ENCODE measurements around the gene KLHL2.

KLHL2 gene

GRCh38 chr4:165294907-165295306 lies 87.5 kb downstream of the KLHL2 start:
- no peak overlapping the region for H3K4me3 ChIP-seq (replicated peaks; ENCODE audit: low read depth, low read length)
- TF ChIP-seq CTCF (IDR thresholded peaks at IDR 0.05; ENCODE audit: low read depth, low read length, missing control alignments), result no peak
- DNase-seq (ENCODE audit: extremely low read depth, low read depth), result no peak

GRCh38 chr4:165297626-165298025 lies 90.3 kb downstream of the KLHL2 start:
- DNase-seq (ENCODE audit: extremely low read depth, low read depth), result no peak
- no peak overlapping the region for H3K4me3 ChIP-seq (replicated peaks; ENCODE audit: low read depth, low read length)
- no peak for TF ChIP-seq CTCF (IDR thresholded peaks at IDR 0.05; ENCODE audit: low read depth, low read length, missing control alignments)

GRCh38 chr4:165299399-165300060 lies 92.2 kb downstream of the KLHL2 start:
- H3K4me3 ChIP-seq (replicated peaks; ENCODE audit: low read depth, low read length), result no peak overlapping the region

GRCh38 chr4:165301833-165302232 lies 94.5 kb downstream of the KLHL2 start:
- no peak for TF ChIP-seq CTCF (IDR thresholded peaks at IDR 0.05; ENCODE audit: low read depth, low read length, missing control alignments)
- DNase-seq (ENCODE audit: extremely low read depth, low read depth), result no peak
- H3K4me3 ChIP-seq (replicated peaks; ENCODE audit: low read depth, low read length), result no peak overlapping the region

More at GRCh38 chr4:165299399-165300060, 92.2 kb downstream of the KLHL2 start:
- DNase-seq (ENCODE audit: extremely low read depth, low read depth), result no peak
- no peak for TF ChIP-seq CTCF (IDR thresholded peaks at IDR 0.05; ENCODE audit: low read depth, low read length, missing control alignments)

- no peak for DNase-seq (ENCODE audit: extremely low read depth, low read depth)
Measured at GRCh38 chr4:165302658-165303057, 95.3 kb downstream of the KLHL2 start.

GRCh38 chr4:165308166-165308565 lies 100.8 kb downstream of the KLHL2 start:
- no peak overlapping the region for H3K4me3 ChIP-seq (replicated peaks; ENCODE audit: low read depth, low read length)
- TF ChIP-seq CTCF (IDR thresholded peaks at IDR 0.05; ENCODE audit: low read depth, low read length, missing control alignments), result no peak
- DNase-seq (ENCODE audit: extremely low read depth, low read depth), result no peak

More at GRCh38 chr4:165302658-165303057, 95.3 kb downstream of the KLHL2 start:
- H3K4me3 ChIP-seq (replicated peaks; ENCODE audit: low read depth, low read length), result no peak overlapping the region
- no peak for TF ChIP-seq CTCF (IDR thresholded peaks at IDR 0.05; ENCODE audit: low read depth, low read length, missing control alignments)

GRCh38 chr4:165308606-165309005 lies 101.2 kb downstream of the KLHL2 start:
- TF ChIP-seq CTCF (IDR thresholded peaks at IDR 0.05; ENCODE audit: low read depth, low read length, missing control alignments), result no peak

More at GRCh38 chr4:165308606-165309005, 101.2 kb downstream of the KLHL2 start:
- DNase-seq (ENCODE audit: extremely low read depth, low read depth), result no peak
- H3K4me3 ChIP-seq (replicated peaks; ENCODE audit: low read depth, low read length), result no peak overlapping the region
